Caco-2 (cell line): Measurements from ENCODE around the gene RFPL4AL1. TPM values are rescaled to one million over a fixed set of nuclear protein-coding genes. Genes with fewer than 3 reads are reported as not detected.

ENCODE experiments used
- BruUV-seq: library from RNA; stranded (reverse); fragments of 400-500 nt; replicated peaks from 2 replicates; lab custom pipeline; 2021; lab: Mats Ljungman, UMichigan
- CTCF ChIA-PET: fragments of 300-600 bp; sonication (Branson Sonifier 250); formaldehyde crosslinking; loops from one replicate; lab custom pipeline; 2022; ENCODE audit warnings: antibody characterized with exemption; lab: Charles Lee
- POLR2A ChIA-PET: fragments of 300-600 bp; sonication (Branson Sonifier 250); formaldehyde crosslinking; loops from one replicate; lab custom pipeline; 2022; ENCODE audit warnings: antibody characterized with exemption; lab: Charles Lee
- DNase-seq, 2 experiments: peaks; one replicate each; pipeline versions ENCODE4 v3.0.0 to v3.0.0-alpha.2; 2020 to 2022
- H3K27me3 ChIP-seq: replicated peaks from 2 replicates; pipeline ENCODE4 v1.6.0; 2011; ENCODE audit warnings: low read length; ENCODE audit not compliant: control insufficient read depth, insufficient read depth
- H3K36me3 ChIP-seq: 2 replicates; pipeline ENCODE4 v1.5.1; 2011; ENCODE audit warnings: low read length; ENCODE audit not compliant: control insufficient read depth, insufficient read depth
- H3K4me1 ChIP-seq: fragments of 250-450 bp; sonication (Bioruptor Pico); 2 replicates; pipeline ENCODE4 v1.5.1; 2020; ENCODE audit warnings: mild to moderate bottlenecking
- H3K4me3 ChIP-seq: 2 replicates; pipeline ENCODE4 v1.5.1; 2011; ENCODE audit warnings: low read depth, mild to moderate bottlenecking, control low read depth, low read length
- H3K9me3 ChIP-seq: fragments of 250-450 bp; sonication (Bioruptor Pico); 2 replicates; pipeline ENCODE4 v1.5.1; 2020; ENCODE audit warnings: mild to moderate bottlenecking, moderate library complexity
- H3K27ac Mint-ChIP-seq: one replicate; pipeline ENCODE4 v1.8.0; 2022; ENCODE audit warnings: mixed read lengths; ENCODE audit not compliant: unreplicated experiment
- H3K27me3 Mint-ChIP-seq: one replicate; pipeline ENCODE4 v1.8.0; 2022; ENCODE audit warnings: mixed read lengths; ENCODE audit not compliant: insufficient read depth, unreplicated experiment
- H3K36me3 Mint-ChIP-seq: one replicate; pipeline ENCODE4 v1.8.0; 2022; ENCODE audit warnings: mild to moderate bottlenecking, mixed read lengths; ENCODE audit not compliant: insufficient read depth, unreplicated experiment
- H3K4me1 Mint-ChIP-seq: one replicate; pipeline ENCODE4 v1.8.0; 2022; ENCODE audit warnings: low read depth, mixed read lengths; ENCODE audit not compliant: unreplicated experiment
- H3K4me3 Mint-ChIP-seq: one replicate; pipeline ENCODE4 v1.8.0; 2022; ENCODE audit warnings: mild to moderate bottlenecking, moderate library complexity, mixed read lengths; ENCODE audit not compliant: unreplicated experiment
- H3K9me3 Mint-ChIP-seq: one replicate; pipeline ENCODE4 v1.8.0; 2022; ENCODE audit warnings: mixed read lengths; ENCODE audit not compliant: unreplicated experiment
- CTCF ChIP-seq, 2 experiments: fragments of 200-600 bp in 1 of 2; IDR thresholded peaks; 1 replicate in 1 of 2; 2 replicates in 1 of 2; pipeline versions ENCODE4 v1.5.1 to v1.8.0; 2011 to 2022; ENCODE audit warnings: antibody characterized with exemption in 1 of 2, control low read depth in 1 of 2, inconsistent platforms in 1 of 2, low read depth in 1 of 2, low read length in 1 of 2, mild to moderate bottlenecking in 1 of 2, moderate library complexity in 1 of 2; ENCODE audit not compliant: insufficient read depth in 1 of 2, severe bottlenecking in 1 of 2, unreplicated experiment in 1 of 2
- intact Hi-C: fragments of 100-400 bp; cut with micrococcal nuclease; formaldehyde crosslinking; loops from one replicate; pipeline ENCODE4 v1.10.0; 2022; ENCODE audit not compliant: unreplicated experiment
- total RNA-seq: library from RNA; stranded (reverse); gene quantifications from 2 replicates; pipeline ENCODE4 v1.2.3, GENCODE V29; 2022

The RFPL4AL1 gene
- total RNA-seq, 1 experiment from 2014 or later = not detected

DNA sequence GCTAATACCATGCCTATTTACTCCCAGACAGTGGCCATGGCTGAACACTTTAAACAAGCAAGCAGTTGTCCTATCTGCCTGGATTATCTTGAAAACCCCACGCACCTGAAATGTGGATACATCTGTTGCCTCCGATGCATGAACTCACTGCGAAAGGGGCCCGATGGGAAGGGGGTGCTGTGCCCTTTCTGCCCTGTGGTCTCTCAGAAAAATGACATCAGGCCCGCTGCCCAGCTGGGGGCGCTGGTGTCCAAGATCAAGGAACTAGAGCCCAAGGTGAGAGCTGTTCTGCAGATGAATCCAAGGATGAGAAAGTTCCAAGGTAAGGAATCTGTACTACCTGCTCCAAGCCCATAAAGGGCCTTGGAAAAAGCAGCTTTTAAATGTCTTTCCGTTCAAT is 8.6 kb downstream of the RFPL4AL1 start:
- DNase-seq = peak in 1 of 2 experiments; percentile 41
- no peaks in the 10 kb centered on the region for H3K36me3 ChIP-seq
- no peaks in the 10 kb centered on the region for H3K4me1 ChIP-seq
- no TSS peak for BruUV-seq
- Mint-ChIP-seq H3K27ac (no peak overlapping the region), H3K4me1 (no peaks in the 10 kb centered on the region), H3K9me3 (no peaks in the 10 kb centered on the region), H3K27me3 (peaks cover 22% of the 10 kb centered on the region), H3K36me3 (no peaks in the 10 kb centered on the region), H3K4me3 (no peak overlapping the region)
- TF ChIP-seq CTCF (IDR thresholded peaks at IDR 0.05; ENCODE audit: insufficient read depth in 1 of 2, low read depth in 1 of 2, low read length in 1 of 2, severe bottlenecking in 1 of 2, unreplicated experiment in 1 of 2) = peak; percentile 25 to 38
- H3K27me3 ChIP-seq = no peaks in the 10 kb centered on the region
- POLR2A ChIA-PET = no interaction called here
- intact Hi-C loops = no loop called here
- CTCF ChIA-PET = interaction anchor here (1.0 kb wide), 1 partner anchor 32 kb away, joined by 3 read pairs; no protein-coding TSS in a partner anchor
- H3K9me3 ChIP-seq = no peaks in the 10 kb centered on the region
- no peak overlapping the region for H3K4me3 ChIP-seq

DNA sequence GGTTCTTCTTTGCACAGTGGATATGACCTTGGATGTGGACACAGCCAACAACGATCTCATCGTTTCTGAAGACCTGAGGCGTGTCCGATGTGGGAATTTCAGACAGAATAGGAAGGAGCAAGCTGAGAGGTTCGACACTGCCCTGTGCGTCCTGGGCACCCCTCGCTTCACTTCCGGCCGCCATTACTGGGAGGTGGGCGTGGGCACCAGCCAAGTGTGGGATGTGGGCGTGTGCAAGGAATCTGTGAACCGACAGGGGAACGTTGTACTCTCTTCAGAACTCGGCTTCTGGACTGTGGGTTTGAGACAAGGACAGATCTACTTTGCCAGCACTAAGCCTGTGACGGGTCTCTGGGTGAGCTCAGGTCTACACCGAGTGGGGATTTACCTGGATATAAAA is 9.4 kb downstream of the RFPL4AL1 start:
- Mint-ChIP-seq H3K9me3 (no peaks in the 10 kb centered on the region), H3K4me1 (no peaks in the 10 kb centered on the region), H3K27me3 (peaks cover 26% of the 10 kb centered on the region), H3K36me3 (no peaks in the 10 kb centered on the region), H3K4me3 (no peak overlapping the region), H3K27ac (no peak overlapping the region)
- BruUV-seq = no TSS peak
- no peaks in the 10 kb centered on the region for H3K36me3 ChIP-seq
- no peak for TF ChIP-seq CTCF (IDR thresholded peaks at IDR 0.05; ENCODE audit: insufficient read depth in 1 of 2, low read depth in 1 of 2, low read length in 1 of 2, severe bottlenecking in 1 of 2, unreplicated experiment in 1 of 2)
- H3K27me3 ChIP-seq = no peaks in the 10 kb centered on the region
- POLR2A ChIA-PET = no interaction called here
- H3K4me1 ChIP-seq = no peaks in the 10 kb centered on the region
- no peak overlapping the region for H3K4me3 ChIP-seq
- no peak for DNase-seq
- H3K9me3 ChIP-seq = no peaks in the 10 kb centered on the region
- intact Hi-C loops = no loop called here
- CTCF ChIA-PET = no interaction called here

DNA sequence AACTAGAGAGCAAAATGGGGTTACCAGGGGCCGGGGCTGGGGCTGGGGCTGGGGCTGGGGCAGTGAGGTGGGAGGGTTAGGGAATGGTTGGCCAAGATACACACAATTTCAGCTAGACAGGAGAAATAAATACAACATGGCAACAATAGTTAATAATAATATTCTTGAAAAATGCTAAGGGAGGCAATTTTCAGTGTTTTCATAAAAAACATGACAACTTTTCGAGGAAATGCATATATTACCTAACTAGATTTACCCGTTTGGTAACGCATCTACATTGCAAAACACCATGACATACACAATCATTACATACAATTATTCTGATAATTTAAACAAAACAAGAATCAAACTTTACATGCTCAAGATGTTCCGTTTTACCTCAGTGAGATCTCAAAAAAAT is 12.2 kb downstream of the RFPL4AL1 start:
- Mint-ChIP-seq H3K36me3 (no peaks in the 10 kb centered on the region), H3K27ac (no peak overlapping the region), H3K27me3 (peaks cover 22% of the 10 kb centered on the region), H3K4me3 (no peak overlapping the region), H3K9me3 (no peaks in the 10 kb centered on the region), H3K4me1 (no peaks in the 10 kb centered on the region)
- no peaks in the 10 kb centered on the region for H3K4me1 ChIP-seq
- no peak for TF ChIP-seq CTCF (IDR thresholded peaks at IDR 0.05; ENCODE audit: insufficient read depth in 1 of 2, low read depth in 1 of 2, low read length in 1 of 2, severe bottlenecking in 1 of 2, unreplicated experiment in 1 of 2)
- no peak for DNase-seq
- H3K9me3 ChIP-seq = no peaks in the 10 kb centered on the region
- no peaks in the 10 kb centered on the region for H3K27me3 ChIP-seq
- ChIA-PET POLR2A (no interaction called here), CTCF (no interaction called here)
- no TSS peak for BruUV-seq
- H3K4me3 ChIP-seq = no peak overlapping the region
- intact Hi-C loops = no loop called here
- H3K36me3 ChIP-seq = no peaks in the 10 kb centered on the region
